HG02759 (cell line): ENCODE measurements around the gene CAMK2B.
"Not testable (repeated sequence)": the region's sequence is repeated elsewhere in the genome, so short reads cannot be mapped to it uniquely, and the experiment has no call there.

Source experiments
- ATAC-seq: cut with Tn5 transposase; IDR thresholded peaks from one replicate; pipeline ENCODE4 v1.9.1; 2021; ENCODE audit warnings: mild to moderate bottlenecking, moderate library complexity; ENCODE audit not compliant: unreplicated experiment

The CAMK2B gene

GRCh38 chr7:44176486-44176885 is 148.9 kb downstream of the CAMK2B start:
- no peak for ATAC-seq

- ATAC-seq, result no peak
Observed at GRCh38 chr7:44175730-44176129, 149.7 kb downstream of the CAMK2B start.

DNA sequence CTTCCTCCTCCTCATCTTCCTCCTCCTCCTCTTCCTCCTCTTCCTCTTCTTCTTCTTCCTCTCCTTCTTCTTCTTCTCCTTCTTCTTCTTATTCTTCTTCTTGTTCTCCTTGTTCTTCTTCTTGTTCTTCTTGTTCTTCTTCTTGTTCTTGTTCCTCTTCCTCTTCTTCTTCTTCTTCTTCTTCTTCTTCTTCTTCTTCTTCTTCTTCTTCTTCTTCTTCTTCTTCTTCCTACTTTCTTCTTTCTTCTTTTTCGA is 150.8 kb downstream of the CAMK2B start:
- not testable (repeated sequence) for ATAC-seq

- no peak for ATAC-seq
Observed at GRCh38 chr7:44173911-44174693, 151.3 kb downstream of the CAMK2B start.

DNA sequence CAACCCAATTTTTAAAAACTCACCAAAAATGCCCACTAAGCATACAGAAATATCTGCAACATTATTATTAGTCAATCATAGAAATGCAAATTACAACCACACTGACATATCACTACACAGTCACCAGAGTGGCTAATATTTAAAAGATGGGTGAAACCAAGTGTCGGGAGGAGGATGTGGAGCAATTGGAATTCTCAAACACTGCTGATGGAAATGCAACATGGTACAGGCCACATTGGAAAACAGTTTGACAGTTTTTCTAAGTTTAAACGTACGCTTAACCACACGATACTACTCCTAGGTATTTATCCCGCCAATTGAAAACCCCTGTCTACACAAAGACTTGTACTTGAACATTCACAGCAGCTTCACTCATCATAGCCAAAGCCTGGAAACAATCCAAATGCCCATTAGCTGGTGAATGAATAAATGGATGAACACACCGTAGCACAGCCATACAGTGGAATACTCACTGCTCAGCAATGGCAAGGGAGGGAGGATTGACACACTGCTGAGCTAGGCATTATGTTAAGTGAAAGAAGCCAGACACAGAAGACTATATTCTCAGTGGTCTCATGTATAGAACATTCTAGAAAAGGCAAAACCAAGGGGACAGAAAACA is 152.5 kb downstream of the CAMK2B start:
- no peak for ATAC-seq

GRCh38 chr7:44172352-44172751 is 153.0 kb downstream of the CAMK2B start:
- ATAC-seq, result no peak

GRCh38 chr7:44171901-44172300 is 153.5 kb downstream of the CAMK2B start:
- not testable (repeated sequence) for ATAC-seq

- ATAC-seq, result no peak
Observed at GRCh38 chr7:44167920-44168319, 157.5 kb downstream of the CAMK2B start.
